Lower leg skin (tissue), 4 donors: ENCODE results near the gene IDS. TPM values are rescaled to one million over a fixed set of nuclear protein-coding genes. Genes with fewer than 3 reads are reported as not detected.

Experiments
- DNase-seq, 2 donors: peaks; one replicate each; pipeline ENCODE4 v3.0.0-alpha.2; 2019; ENCODE audit warnings: low spot score in 2 of 2
- H3K4me3 ChIP-seq: fragments of 200-600 bp; sonication (generic); 2 replicates; pipeline ENCODE4 v1.5.1; 2017; ENCODE audit warnings: mild to moderate bottlenecking, low read depth; ENCODE audit not compliant: poor library complexity, severe bottlenecking
- POLR2A ChIP-seq, 2 donors: fragments of 450-650 bp; IDR thresholded peaks; one replicate each; pipeline ENCODE4 v1.6.1; 2016 to 2017; ENCODE audit warnings: antibody characterized with exemption in 2 of 2, mild to moderate bottlenecking in 1 of 2, moderate library complexity in 1 of 2
- WGBS, 2 donors: methylation state at CpG; one replicate each; pipeline ENCODE4 v1.1.5; 2018; 5-methylcytosine and 5-hydroxymethylcytosine counted together
- intact Hi-C: fragments of 100-400 bp; cut with DNase I; formaldehyde crosslinking; loops from one replicate; pipeline ENCODE4 v1.15.0; 2023; ENCODE audit warnings: low total_unique reads
- total RNA-seq, 4 donors: library from RNA; depleted of rRNA; stranded (reverse); fragments of >200 nt; gene quantifications; one replicate each; pipeline ENCODE4 v1.1.0, GENCODE V29; 2016
- TF ChIP-seq, protein P1 (sequence below), 3 donors: fragments of 450-650 bp; IDR thresholded peaks; one replicate each; pipeline ENCODE4 v1.5.1; 2016; ENCODE audit warnings: antibody characterized with exemption in 3 of 3, mild to moderate bottlenecking in 3 of 3, moderate library complexity in 2 of 3

The IDS gene
- total RNA-seq, 4 donors from 2014 or later = 57.2 to 79.5 (median 70.7) TPM

DNA sequence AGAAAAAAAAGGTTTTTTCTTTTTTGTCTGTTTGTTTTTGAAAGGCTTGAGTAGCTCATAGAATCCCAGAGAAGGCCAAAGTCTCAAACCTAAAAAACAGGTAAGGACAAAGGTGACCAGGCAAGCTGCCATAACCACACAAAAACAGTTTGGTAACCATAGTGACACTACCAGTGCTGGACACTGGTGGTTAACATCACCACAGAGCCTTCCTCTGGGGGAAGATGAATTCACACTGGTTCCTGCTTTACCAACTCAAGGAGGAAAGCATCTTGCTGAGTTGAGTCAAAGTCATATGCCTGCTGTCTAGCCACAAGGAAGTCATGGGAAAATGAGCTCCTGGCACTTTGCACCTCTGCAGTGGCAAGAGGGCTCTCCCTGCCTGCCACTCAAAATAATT lies 32.5 kb downstream of the IDS start:
- no peak for TF ChIP-seq POLR2A (IDR thresholded peaks at IDR 0.05)
- TF ChIP-seq, protein P1, sequence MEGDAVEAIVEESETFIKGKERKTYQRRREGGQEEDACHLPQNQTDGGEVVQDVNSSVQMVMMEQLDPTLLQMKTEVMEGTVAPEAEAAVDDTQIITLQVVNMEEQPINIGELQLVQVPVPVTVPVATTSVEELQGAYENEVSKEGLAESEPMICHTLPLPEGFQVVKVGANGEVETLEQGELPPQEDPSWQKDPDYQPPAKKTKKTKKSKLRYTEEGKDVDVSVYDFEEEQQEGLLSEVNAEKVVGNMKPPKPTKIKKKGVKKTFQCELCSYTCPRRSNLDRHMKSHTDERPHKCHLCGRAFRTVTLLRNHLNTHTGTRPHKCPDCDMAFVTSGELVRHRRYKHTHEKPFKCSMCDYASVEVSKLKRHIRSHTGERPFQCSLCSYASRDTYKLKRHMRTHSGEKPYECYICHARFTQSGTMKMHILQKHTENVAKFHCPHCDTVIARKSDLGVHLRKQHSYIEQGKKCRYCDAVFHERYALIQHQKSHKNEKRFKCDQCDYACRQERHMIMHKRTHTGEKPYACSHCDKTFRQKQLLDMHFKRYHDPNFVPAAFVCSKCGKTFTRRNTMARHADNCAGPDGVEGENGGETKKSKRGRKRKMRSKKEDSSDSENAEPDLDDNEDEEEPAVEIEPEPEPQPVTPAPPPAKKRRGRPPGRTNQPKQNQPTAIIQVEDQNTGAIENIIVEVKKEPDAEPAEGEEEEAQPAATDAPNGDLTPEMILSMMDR (IDR thresholded peaks at IDR 0.05) = no peak
- H3K4me3 ChIP-seq = no peak overlapping the region
- intact Hi-C loops = no loop called here
- no peak for DNase-seq

DNA sequence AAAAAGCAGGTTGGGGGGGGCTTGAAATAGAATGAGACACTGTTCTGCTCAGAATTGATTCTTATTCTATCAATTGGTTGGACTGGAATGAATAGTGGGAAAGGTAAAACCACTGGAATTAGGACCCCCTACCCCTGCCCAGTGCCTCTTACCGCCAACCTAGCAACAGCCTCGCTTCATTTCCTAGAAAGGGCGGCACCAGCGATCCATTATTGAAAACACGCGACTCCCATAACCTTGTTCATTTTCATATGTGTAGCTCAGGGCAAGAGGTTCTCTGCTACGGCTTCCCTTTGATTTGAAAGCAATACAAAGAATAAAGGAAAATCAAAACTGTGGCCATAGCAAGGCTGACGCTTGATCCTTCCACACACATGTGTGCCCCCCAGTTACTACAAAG lies 33.7 kb downstream of the IDS start:
- WGBS, 2 donors = 44 to 49% methylated on average over 8 of the region's 8 CpGs
- no peak overlapping the region for H3K4me3 ChIP-seq
- intact Hi-C loops = no loop called here
- no peak for DNase-seq
- TF ChIP-seq, protein P1 (IDR thresholded peaks at IDR 0.05) = no peak
- TF ChIP-seq POLR2A (IDR thresholded peaks at IDR 0.05) = no peak

DNA sequence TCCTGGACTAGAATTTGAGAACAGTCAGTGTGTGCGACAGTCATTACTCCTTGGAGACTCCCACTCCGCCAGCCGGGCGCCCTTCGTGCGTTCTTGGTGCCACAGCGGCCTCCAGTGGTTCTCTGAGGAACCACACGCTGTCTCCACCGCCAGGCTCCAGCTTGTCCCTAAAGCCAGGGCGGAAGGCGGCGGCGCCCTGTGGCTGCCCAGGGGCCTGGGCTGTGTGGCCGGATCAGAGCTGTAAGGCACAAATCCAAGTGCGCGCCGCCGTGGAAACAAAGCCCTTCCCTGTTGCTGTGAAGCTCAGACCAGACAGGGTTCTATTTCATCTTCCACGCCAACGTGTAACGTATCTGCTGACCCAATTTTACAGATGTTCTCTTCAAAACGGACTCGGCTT lies 34.2 kb downstream of the IDS start:
- intact Hi-C loops = no loop called here
- 2 to 22% methylated on average over 17 to 21 of the region's 23 CpGs for WGBS, 2 donors
- TF ChIP-seq POLR2A (IDR thresholded peaks at IDR 0.05) = no peak
- TF ChIP-seq, protein P1 (IDR thresholded peaks at IDR 0.05) = peak in 1 of 3 donors; percentile 58
- peak; percentile 68 to 96 for DNase-seq
- H3K4me3 ChIP-seq = no peak overlapping the region

DNA sequence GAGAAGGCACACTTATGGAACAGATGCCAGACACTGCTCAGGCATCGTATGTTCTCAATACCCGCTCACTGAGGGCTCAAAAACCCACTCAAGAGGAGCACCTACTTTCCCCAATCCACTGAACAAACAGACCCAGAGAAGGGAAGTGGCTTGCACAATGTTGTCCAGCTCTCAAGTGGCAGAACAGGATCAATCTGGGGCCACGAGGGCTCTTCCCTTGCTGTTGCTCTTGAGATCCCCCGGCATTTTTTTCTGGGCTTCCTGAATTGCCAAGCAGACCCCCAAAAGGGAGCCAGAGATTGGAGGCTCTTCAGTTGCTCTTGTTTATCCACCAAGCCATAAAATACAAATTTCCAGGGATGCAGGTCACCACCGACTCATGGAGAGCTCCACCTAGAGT lies 35.7 kb downstream of the IDS start:
- intact Hi-C loops = no loop called here
- no peak for DNase-seq
- WGBS, 2 donors = 70 to 91% methylated on average over 5 of the region's 5 CpGs
- no peak for TF ChIP-seq POLR2A (IDR thresholded peaks at IDR 0.05)
- TF ChIP-seq, protein P1 (IDR thresholded peaks at IDR 0.05) = no peak
- no peak overlapping the region for H3K4me3 ChIP-seq

DNA sequence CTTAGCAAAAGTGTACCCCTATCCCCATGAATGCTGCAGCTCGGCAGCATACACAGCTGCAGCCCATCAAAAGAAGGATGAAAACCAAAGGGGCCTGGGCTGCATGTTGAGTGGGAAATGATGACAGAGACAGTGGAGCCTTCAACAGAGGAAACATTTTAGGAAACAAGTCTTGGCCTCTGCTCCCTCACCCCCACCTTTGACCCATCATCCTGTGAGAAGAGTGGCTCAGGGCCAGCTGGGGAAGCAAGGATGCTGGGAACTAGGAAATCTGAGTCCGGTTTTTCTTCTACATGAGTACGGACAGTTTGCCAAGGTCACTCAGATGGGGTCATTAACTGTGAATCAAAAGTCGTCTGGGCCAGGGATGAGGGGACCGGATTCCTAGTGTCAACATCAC lies 37.2 kb downstream of the IDS start:
- WGBS, 2 donors = 58 to 75% methylated on average over 5 of the region's 5 CpGs
- TF ChIP-seq, protein P1 (IDR thresholded peaks at IDR 0.05) = no peak
- TF ChIP-seq POLR2A (IDR thresholded peaks at IDR 0.05) = no peak
- DNase-seq = no peak
- no peak overlapping the region for H3K4me3 ChIP-seq
- intact Hi-C loops = no loop called here

DNA sequence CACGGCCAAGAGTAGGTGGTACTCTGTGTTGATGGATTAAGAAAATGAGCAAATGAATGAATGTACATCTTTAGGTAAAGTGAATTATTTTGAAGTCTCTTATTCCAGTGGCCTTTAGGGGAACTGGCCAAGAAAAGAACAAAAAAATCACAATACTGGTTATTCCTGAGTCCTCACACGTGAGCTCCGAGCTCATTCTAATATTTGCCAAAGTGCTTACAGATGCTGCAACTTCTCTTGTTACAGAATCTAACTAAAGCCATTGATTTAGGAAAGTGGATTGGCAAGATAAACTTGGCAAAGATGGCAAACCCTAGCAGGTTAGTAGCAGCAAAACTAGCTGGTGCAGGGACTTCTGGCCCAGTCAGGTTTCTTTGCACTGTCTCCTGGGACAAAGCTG lies 37.6 kb downstream of the IDS start:
- 34 to 59% methylated on average over 3 of the region's 3 CpGs for WGBS, 2 donors
- intact Hi-C loops = no loop called here
- TF ChIP-seq, protein P1 (IDR thresholded peaks at IDR 0.05) = no peak
- no peak for TF ChIP-seq POLR2A (IDR thresholded peaks at IDR 0.05)
- no peak for DNase-seq
- no peak overlapping the region for H3K4me3 ChIP-seq
